HEK293 (cell line): Measurements from ENCODE around the gene CYP2S1.

Source experiments
- ZFP69B ChIP-seq: fragments of 450-650 bp; formaldehyde crosslinking; IDR thresholded peaks from 2 replicates; pipeline ENCODE4 v1.5.1; 2016; ENCODE audit warnings: missing biosample characterization, missing genetic modification characterization
- ZNF133 ChIP-seq: fragments of 450-650 bp; formaldehyde crosslinking; IDR thresholded peaks from 2 replicates; pipeline ENCODE4 v1.5.1; 2016; ENCODE audit warnings: missing biosample characterization, missing genetic modification characterization
- TF ChIP-seq, protein P1 (sequence below): fragments of 450-650 bp; formaldehyde crosslinking; IDR thresholded peaks from 2 replicates; pipeline ENCODE4 v1.5.1; 2016; ENCODE audit warnings: missing biosample characterization, missing genetic modification characterization

- TF ChIP-seq, protein P1, sequence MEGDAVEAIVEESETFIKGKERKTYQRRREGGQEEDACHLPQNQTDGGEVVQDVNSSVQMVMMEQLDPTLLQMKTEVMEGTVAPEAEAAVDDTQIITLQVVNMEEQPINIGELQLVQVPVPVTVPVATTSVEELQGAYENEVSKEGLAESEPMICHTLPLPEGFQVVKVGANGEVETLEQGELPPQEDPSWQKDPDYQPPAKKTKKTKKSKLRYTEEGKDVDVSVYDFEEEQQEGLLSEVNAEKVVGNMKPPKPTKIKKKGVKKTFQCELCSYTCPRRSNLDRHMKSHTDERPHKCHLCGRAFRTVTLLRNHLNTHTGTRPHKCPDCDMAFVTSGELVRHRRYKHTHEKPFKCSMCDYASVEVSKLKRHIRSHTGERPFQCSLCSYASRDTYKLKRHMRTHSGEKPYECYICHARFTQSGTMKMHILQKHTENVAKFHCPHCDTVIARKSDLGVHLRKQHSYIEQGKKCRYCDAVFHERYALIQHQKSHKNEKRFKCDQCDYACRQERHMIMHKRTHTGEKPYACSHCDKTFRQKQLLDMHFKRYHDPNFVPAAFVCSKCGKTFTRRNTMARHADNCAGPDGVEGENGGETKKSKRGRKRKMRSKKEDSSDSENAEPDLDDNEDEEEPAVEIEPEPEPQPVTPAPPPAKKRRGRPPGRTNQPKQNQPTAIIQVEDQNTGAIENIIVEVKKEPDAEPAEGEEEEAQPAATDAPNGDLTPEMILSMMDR (tag by site-specific recombination), result peak; percentile 91
- TF ChIP-seq ZFP69B (tag by site-specific recombination) (no peak), ZNF133 (no peak)
Observed at GRCh38 chr19:41144403-41144802, 48.6 kb upstream of the CYP2S1 start.
